Hematopoietic multipotent progenitor cell (in vitro differentiated cells): ENCODE measurements around the gene OR10G2. TPM values are rescaled to one million over a fixed set of nuclear protein-coding genes. Genes with fewer than 3 reads are reported as not detected.
"Not testable (repeated sequence)": the region's sequence is repeated elsewhere in the genome, so short reads cannot be mapped to it uniquely, and the experiment has no call there.

Experiments
- DNase-seq, 3 donors: peaks; one replicate each; pipeline ENCODE4 v3.0.0-alpha.2; 2011 to 2015; ENCODE audit warnings: low read depth in 2 of 3, low spot score in 2 of 3
- total RNA-seq: library from RNA; depleted of rRNA; stranded (reverse); fragments of >200 nt; gene quantifications from one replicate; pipeline ENCODE4 v1.2.3, GENCODE V29; 2012

Gene OR10G2
- total RNA-seq, 1 donor = not detected

GRCh38 chr14:21602181-21602580 is 32.6 kb downstream of the OR10G2 start:
- DNase-seq = not testable (repeated sequence)

DNA sequence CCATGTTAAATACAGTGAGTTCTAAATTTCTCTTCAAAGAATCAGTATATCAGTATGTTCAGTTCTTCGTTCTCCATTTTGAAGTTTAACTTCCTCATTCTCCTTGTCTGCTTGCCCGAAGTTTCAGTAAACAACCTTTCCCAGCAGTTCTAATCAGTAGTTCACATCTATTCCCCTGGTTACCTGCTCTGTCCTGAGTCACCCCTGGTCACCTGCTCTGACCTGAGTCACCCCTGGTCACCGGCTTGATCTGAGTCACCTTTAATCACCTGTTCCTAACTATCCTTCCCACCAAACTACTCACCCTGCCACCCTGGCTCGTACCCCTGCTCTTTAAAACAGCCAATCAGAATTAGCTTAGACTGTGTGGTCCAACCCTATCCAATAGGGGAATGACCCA is 45.4 kb downstream of the OR10G2 start:
- no peak for DNase-seq

Other genes with a start within 250 kb of the OR10G2 start
- 78.6 TPM for gene CHD8, start 178.8 kb downstream of the OR10G2 start, total RNA-seq
- gene RAB2B, start 158.0 kb downstream of the OR10G2 start, total RNA-seq = 19.1 TPM
- 36.9 TPM for gene TOX4, start 157.7 kb downstream of the OR10G2 start, total RNA-seq
- gene METTL3, start 123.6 kb downstream of the OR10G2 start, total RNA-seq = 126 TPM
- 7.0 TPM for gene SALL2, start 108.6 kb downstream of the OR10G2 start, total RNA-seq
- not detected for gene OR10G3, start 54.9 kb downstream of the OR10G2 start, total RNA-seq
- gene OR4E2, start 18.9 kb upstream of the OR10G2 start, total RNA-seq = under 0.01 TPM
- 0.27 TPM for gene OR4E1, start 38.9 kb upstream of the OR10G2 start, total RNA-seq